WTC11 (cell line): ENCODE data around the gene MYORG. TPM values are rescaled to one million over a fixed set of nuclear protein-coding genes. Genes with fewer than 3 reads are reported as not detected.

Experiments
- ATAC-seq: fragments of 200-7000 bp; cut with Tn5 transposase; 2 replicates; pipeline ENCODE4 v1.10.0; 2021; ENCODE audit warnings: mild to moderate bottlenecking, moderate library complexity
- CTCF ChIA-PET: fragments of 300-600 bp; sonication (Branson Sonifier 250); formaldehyde crosslinking; loops from one replicate; lab custom pipeline; 2021; ENCODE audit warnings: antibody characterized with exemption; lab: Charles Lee
- POLR2A ChIA-PET: fragments of 350-600 bp; sonication (Branson Sonifier 250); formaldehyde crosslinking; loops from one replicate; lab custom pipeline; 2021; ENCODE audit warnings: antibody characterized with exemption; lab: Charles Lee
- DNase-seq: peaks from one replicate; pipeline ENCODE4 v3.0.0; 2021; ENCODE audit warnings: low spot score
- H3K27ac Mint-ChIP-seq: 2 replicates; pipeline ENCODE4 v1.8.0; 2021; ENCODE audit warnings: mixed read lengths
- H3K27me3 Mint-ChIP-seq: 2 replicates; pipeline ENCODE4 v1.8.0; 2021; ENCODE audit warnings: low read depth, mild to moderate bottlenecking, moderate library complexity, mixed read lengths
- H3K36me3 Mint-ChIP-seq: 2 replicates; pipeline ENCODE4 v1.8.0; 2021; ENCODE audit warnings: mixed read lengths
- H3K4me1 Mint-ChIP-seq: 2 replicates; pipeline ENCODE4 v1.8.0; 2022; ENCODE audit warnings: mixed read lengths
- H3K4me3 Mint-ChIP-seq: 2 replicates; pipeline ENCODE4 v1.8.0; 2021; ENCODE audit warnings: mild to moderate bottlenecking, moderate library complexity, mixed read lengths
- H3K9me3 Mint-ChIP-seq: 2 replicates; pipeline ENCODE4 v1.8.0; 2021; ENCODE audit warnings: mixed read lengths
- CBFB ChIP-seq: sonication (generic); formaldehyde crosslinking; IDR thresholded peaks from 2 replicates; pipeline ENCODE4 v1.8.1; 2022; ENCODE audit warnings: mild to moderate bottlenecking, low read depth, missing genetic modification reagents
- CREM ChIP-seq: sonication (generic); formaldehyde crosslinking; IDR thresholded peaks from 2 replicates; pipeline ENCODE4 v1.8.1; 2022; ENCODE audit warnings: mild to moderate bottlenecking, missing genetic modification reagents, moderate library complexity
- EMX1 ChIP-seq: fragments of 250-450 bp; sonication (Bioruptor Pico); IDR thresholded peaks from 2 replicates; pipeline ENCODE4 v1.8.0; 2021; ENCODE audit warnings: mild to moderate bottlenecking
- FOXJ3 ChIP-seq: sonication (generic); formaldehyde crosslinking; IDR thresholded peaks from 2 replicates; pipeline ENCODE4 v1.9.0; 2021; ENCODE audit warnings: missing genetic modification reagents, mild to moderate bottlenecking, borderline replicate concordance
- FOXK1 ChIP-seq: sonication (generic); formaldehyde crosslinking; IDR thresholded peaks from 2 replicates; pipeline ENCODE4 v1.8.0; 2022; ENCODE audit warnings: mild to moderate bottlenecking, moderate library complexity, missing genetic modification reagents
- GABPB1 ChIP-seq: sonication (generic); formaldehyde crosslinking; IDR thresholded peaks from 2 replicates; pipeline ENCODE4 v1.8.1; 2023; ENCODE audit warnings: mild to moderate bottlenecking, missing genetic modification reagents
- GTF2I ChIP-seq: fragments of 250-450 bp; sonication (Bioruptor Pico); conservative IDR thresholded peaks from 2 replicates; pipeline ENCODE4 v1.4.0; 2021; ENCODE audit warnings: mild to moderate bottlenecking
- HMGA2 ChIP-seq: fragments of 250-450 bp; sonication (Bioruptor Pico); IDR thresholded peaks from 2 replicates; pipeline ENCODE4 v1.4.0; 2021; ENCODE audit warnings: mild to moderate bottlenecking, moderate library complexity
- NR2C2 ChIP-seq: sonication (generic); formaldehyde crosslinking; IDR thresholded peaks from 2 replicates; pipeline ENCODE4 v1.8.0; 2022; ENCODE audit warnings: mild to moderate bottlenecking, missing genetic modification reagents
- OVOL2 ChIP-seq: fragments of 250-450 bp; sonication (Bioruptor Pico); IDR thresholded peaks from 2 replicates; pipeline ENCODE4 v1.9.0; 2021; ENCODE audit warnings: mild to moderate bottlenecking, borderline replicate concordance
- RELA ChIP-seq: sonication (generic); formaldehyde crosslinking; IDR thresholded peaks from 2 replicates; pipeline ENCODE4 v1.8.1; 2022; ENCODE audit warnings: missing genetic modification reagents, mild to moderate bottlenecking, borderline replicate concordance
- ZNF121 ChIP-seq: sonication (generic); formaldehyde crosslinking; IDR thresholded peaks from 2 replicates; pipeline ENCODE4 v1.8.0; 2023; ENCODE audit warnings: missing genetic modification reagents
- ZNF219 ChIP-seq: sonication (generic); formaldehyde crosslinking; IDR thresholded peaks from 2 replicates; pipeline ENCODE4 v1.8.0; 2023; ENCODE audit warnings: missing genetic modification reagents, mild to moderate bottlenecking, borderline replicate concordance
- ZNF232 ChIP-seq: sonication (generic); formaldehyde crosslinking; IDR thresholded peaks from 2 replicates; pipeline ENCODE4 v1.8.0; 2022; ENCODE audit warnings: mild to moderate bottlenecking, missing genetic modification reagents
- ZNF263 ChIP-seq: sonication (generic); formaldehyde crosslinking; IDR thresholded peaks from 2 replicates; pipeline ENCODE4 v1.8.1; 2022; ENCODE audit warnings: low read depth, mild to moderate bottlenecking, moderate library complexity, missing genetic modification reagents
- ZNF317 ChIP-seq: sonication (generic); formaldehyde crosslinking; IDR thresholded peaks from 2 replicates; pipeline ENCODE4 v1.8.1; 2023; ENCODE audit warnings: low read depth, mild to moderate bottlenecking, moderate library complexity, missing genetic modification reagents, borderline replicate concordance
- ZNF416 ChIP-seq: fragments of 250-450 bp; sonication (Bioruptor Pico); IDR thresholded peaks from 2 replicates; pipeline ENCODE4 v1.9.0; 2021; ENCODE audit warnings: mild to moderate bottlenecking, inconsistent platforms
- ZNF423 ChIP-seq: fragments of 250-450 bp; sonication (Bioruptor Pico); IDR thresholded peaks from 2 replicates; pipeline ENCODE4 v2.1.2; 2022; ENCODE audit warnings: mild to moderate bottlenecking, moderate library complexity
- total RNA-seq: library from RNA; stranded (reverse); gene quantifications from 3 replicates; pipeline ENCODE4 v1.2.3, GENCODE V29; 2021
- TF ChIP-seq, protein P1 (sequence below): sonication (generic); formaldehyde crosslinking; IDR thresholded peaks from 2 replicates; pipeline ENCODE4 v1.8.1; 2022; ENCODE audit warnings: low read depth, missing genetic modification reagents, borderline replicate concordance
- TF ChIP-seq, protein P2 (sequence below): sonication (generic); formaldehyde crosslinking; IDR thresholded peaks from 2 replicates; pipeline ENCODE4 v1.8.1; 2022; ENCODE audit warnings: mild to moderate bottlenecking, moderate library complexity, missing genetic modification reagents
- TF ChIP-seq, protein P3 (sequence below): sonication (generic); formaldehyde crosslinking; IDR thresholded peaks from 2 replicates; pipeline ENCODE4 v1.8.1; 2023; ENCODE audit warnings: mild to moderate bottlenecking, missing genetic modification reagents
- TF ChIP-seq, protein P4 (sequence below): fragments of 250-450 bp; sonication (Bioruptor Pico); IDR thresholded peaks from 2 replicates; pipeline ENCODE4 v1.9.0; 2021; ENCODE audit warnings: moderate library complexity, mild to moderate bottlenecking, inconsistent platforms, borderline replicate concordance
- TF ChIP-seq, protein P5 (sequence below): sonication (generic); formaldehyde crosslinking; IDR thresholded peaks from 2 replicates; pipeline ENCODE4 v1.8.1; 2023; ENCODE audit warnings: mild to moderate bottlenecking, missing genetic modification reagents, moderate library complexity
- TF ChIP-seq, protein P6 (sequence below): sonication (generic); formaldehyde crosslinking; IDR thresholded peaks from 2 replicates; pipeline ENCODE4 v1.8.1; 2023; ENCODE audit warnings: mild to moderate bottlenecking, moderate library complexity, missing genetic modification reagents

MYORG gene
- total RNA-seq, 1 experiment from 2014 or later: 18.9 TPM

DNA sequence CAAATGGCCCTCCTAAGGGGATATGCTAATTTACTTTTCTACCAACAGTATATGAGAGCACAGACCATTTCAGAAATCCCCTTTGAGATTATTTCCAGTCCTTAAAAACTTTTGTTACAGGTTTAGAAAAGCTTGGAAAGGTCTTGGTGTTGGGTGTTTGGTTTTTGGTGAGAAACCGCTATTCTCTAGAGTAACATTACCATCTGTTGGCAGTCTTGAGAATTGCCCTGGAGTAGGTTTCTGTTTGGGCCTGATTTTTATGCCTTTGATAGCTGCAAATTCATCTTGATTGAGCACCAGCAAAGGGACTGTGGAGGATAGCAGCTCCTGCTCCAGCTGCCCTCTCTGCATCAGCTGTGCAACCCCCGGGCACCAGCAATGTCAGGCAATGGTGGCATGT lies 39.3 kb downstream of the MYORG start:
- no peak for ATAC-seq
- H3K9me3 Mint-ChIP-seq: no peaks in the 10 kb centered on the region
- CTCF ChIA-PET: interaction anchor here (0.6 to 1.5 kb wide), 11 partner anchors 10 to 85 kb away, joined by 3 to 15 read pairs (median 3); partner anchors contain the start of gene MYORG
- H3K4me3 Mint-ChIP-seq: no peak overlapping the region
- peaks cover 5% of the 10 kb centered on the region; the same call in 1 of the 2 replicates for H3K36me3 Mint-ChIP-seq
- H3K4me1 Mint-ChIP-seq: peaks cover 31% of the 10 kb centered on the region
- POLR2A ChIA-PET: no interaction called here
- DNase-seq: no peak
- no peaks in the 10 kb centered on the region for H3K27me3 Mint-ChIP-seq
- no peak overlapping the region; the same call in 1 of the 2 replicates for H3K27ac Mint-ChIP-seq
- TF ChIP-seq OVOL2: no peak
- no peak for TF ChIP-seq ZNF423
- no peak for TF ChIP-seq GABPB1 (CRISPR knock-in tag)

DNA sequence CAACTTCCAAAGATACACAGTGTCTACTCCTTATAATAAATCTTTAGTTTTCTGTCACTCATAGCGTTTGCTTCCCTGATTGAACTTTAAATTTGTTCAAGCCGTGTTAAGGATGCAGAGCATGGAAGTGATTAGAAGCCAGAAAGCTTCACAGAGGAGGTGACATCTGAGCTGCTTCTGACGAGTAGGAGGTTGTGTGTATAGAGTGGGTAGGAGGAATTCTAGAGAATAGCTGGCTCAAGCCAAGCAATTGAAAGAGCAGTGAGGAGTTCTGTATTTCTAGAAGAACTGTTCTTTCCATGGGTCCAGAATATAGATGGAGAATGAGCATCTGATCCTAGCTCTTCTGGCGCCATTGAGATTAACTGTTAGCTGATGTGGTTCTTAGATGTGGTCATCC lies 41.3 kb downstream of the MYORG start:
- CTCF ChIA-PET: interaction anchor here (1.2 to 7.0 kb wide), 7 partner anchors 8 to 269 kb away, joined by 3 to 168 read pairs (median 6); partner anchors contain the start of gene MYORG
- Mint-ChIP-seq H3K4me1 (peaks cover 39% of the 10 kb centered on the region), H3K4me3 (no peak overlapping the region), H3K27me3 (no peaks in the 10 kb centered on the region), H3K36me3 (peaks cover 4% of the 10 kb centered on the region; the same call in 1 of the 2 replicates), H3K27ac (peak overlapping the region; percentile 84; the same call in 1 of the 2 replicates), H3K9me3 (no peaks in the 10 kb centered on the region)
- DNase-seq (no peak), ATAC-seq (no peak)
- TF ChIP-seq, protein P1, sequence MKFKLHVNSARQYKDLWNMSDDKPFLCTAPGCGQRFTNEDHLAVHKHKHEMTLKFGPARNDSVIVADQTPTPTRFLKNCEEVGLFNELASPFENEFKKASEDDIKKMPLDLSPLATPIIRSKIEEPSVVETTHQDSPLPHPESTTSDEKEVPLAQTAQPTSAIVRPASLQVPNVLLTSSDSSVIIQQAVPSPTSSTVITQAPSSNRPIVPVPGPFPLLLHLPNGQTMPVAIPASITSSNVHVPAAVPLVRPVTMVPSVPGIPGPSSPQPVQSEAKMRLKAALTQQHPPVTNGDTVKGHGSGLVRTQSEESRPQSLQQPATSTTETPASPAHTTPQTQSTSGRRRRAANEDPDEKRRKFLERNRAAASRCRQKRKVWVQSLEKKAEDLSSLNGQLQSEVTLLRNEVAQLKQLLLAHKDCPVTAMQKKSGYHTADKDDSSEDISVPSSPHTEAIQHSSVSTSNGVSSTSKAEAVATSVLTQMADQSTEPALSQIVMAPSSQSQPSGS (CRISPR knock-in tag): no peak
- TF ChIP-seq, protein P2, sequence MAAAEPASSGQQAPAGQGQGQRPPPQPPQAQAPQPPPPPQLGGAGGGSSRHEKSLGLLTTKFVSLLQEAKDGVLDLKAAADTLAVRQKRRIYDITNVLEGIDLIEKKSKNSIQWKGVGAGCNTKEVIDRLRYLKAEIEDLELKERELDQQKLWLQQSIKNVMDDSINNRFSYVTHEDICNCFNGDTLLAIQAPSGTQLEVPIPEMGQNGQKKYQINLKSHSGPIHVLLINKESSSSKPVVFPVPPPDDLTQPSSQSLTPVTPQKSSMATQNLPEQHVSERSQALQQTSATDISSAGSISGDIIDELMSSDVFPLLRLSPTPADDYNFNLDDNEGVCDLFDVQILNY: no peak
- TF ChIP-seq RELA: no peak
- TF ChIP-seq ZNF263 (CRISPR knock-in tag): no peak
- no peak for TF ChIP-seq CREM (CRISPR knock-in tag)
- TF ChIP-seq, protein P3, sequence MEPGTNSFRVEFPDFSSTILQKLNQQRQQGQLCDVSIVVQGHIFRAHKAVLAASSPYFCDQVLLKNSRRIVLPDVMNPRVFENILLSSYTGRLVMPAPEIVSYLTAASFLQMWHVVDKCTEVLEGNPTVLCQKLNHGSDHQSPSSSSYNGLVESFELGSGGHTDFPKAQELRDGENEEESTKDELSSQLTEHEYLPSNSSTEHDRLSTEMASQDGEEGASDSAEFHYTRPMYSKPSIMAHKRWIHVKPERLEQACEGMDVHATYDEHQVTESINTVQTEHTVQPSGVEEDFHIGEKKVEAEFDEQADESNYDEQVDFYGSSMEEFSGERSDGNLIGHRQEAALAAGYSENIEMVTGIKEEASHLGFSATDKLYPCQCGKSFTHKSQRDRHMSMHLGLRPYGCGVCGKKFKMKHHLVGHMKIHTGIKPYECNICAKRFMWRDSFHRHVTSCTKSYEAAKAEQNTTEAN (CRISPR knock-in tag): no peak
- TF ChIP-seq HMGA2 (CRISPR knock-in tag): no peak
- TF ChIP-seq, protein P4, sequence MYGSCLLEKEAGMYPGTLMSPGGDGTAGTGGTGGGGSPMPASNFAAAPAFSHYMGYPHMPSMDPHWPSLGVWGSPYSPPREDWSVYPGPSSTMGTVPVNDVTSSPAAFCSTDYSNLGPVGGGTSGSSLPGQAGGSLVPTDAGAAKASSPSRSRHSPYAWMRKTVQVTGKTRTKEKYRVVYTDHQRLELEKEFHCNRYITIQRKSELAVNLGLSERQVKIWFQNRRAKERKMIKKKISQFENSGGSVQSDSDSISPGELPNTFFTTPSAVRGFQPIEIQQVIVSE: no peak
- no peak for TF ChIP-seq FOXJ3
- no peak for TF ChIP-seq FOXK1
- POLR2A ChIA-PET: interaction anchor here (1.0 to 1.6 kb wide), 2 partner anchors 39 to 44 kb away, joined by 4 read pairs; no protein-coding TSS in a partner anchor

DNA sequence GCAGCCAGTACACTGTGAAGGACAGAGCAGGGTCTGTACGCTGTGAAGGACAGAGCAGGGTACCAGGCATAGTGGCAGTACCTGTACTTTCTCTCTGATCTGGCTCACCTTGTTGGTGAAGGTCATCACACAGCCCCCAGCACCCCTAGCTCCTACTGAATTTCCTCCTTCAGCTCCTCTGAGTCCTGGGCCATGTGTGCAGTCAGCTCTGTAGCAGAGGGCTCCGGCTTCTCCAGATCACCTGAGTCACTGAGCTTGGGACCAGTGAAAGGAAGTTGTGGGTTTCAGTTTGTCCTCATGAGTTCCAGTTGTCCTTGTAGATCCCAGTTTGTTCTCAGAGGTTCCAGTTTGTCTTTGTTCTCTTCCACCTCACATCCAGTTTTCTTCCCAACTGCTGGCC lies 41.8 kb downstream of the MYORG start:
- no peak overlapping the region for H3K4me3 Mint-ChIP-seq
- no peaks in the 10 kb centered on the region for H3K27me3 Mint-ChIP-seq
- DNase-seq (no peak), ATAC-seq (peak; percentile 39)
- H3K27ac Mint-ChIP-seq: peak overlapping the region; percentile 84
- peaks cover 43% of the 10 kb centered on the region for H3K4me1 Mint-ChIP-seq
- H3K9me3 Mint-ChIP-seq: no peaks in the 10 kb centered on the region
- CTCF ChIA-PET: interaction anchor here (0.5 to 7.0 kb wide), 12 partner anchors 9 to 269 kb away, joined by 3 to 168 read pairs (median 4); partner anchors contain the start of gene MYORG
- no peaks in the 10 kb centered on the region for H3K36me3 Mint-ChIP-seq
- POLR2A ChIA-PET: interaction anchor here (1.0 to 1.6 kb wide), 3 partner anchors 39 to 45 kb away, joined by 3 to 4 read pairs (median 4); no protein-coding TSS in a partner anchor
- TF ChIP-seq ZNF317 (CRISPR knock-in tag): no peak
- TF ChIP-seq EMX1 (CRISPR knock-in tag): no peak
- no peak for TF ChIP-seq NR2C2 (CRISPR knock-in tag)
- TF ChIP-seq, protein P1 (CRISPR knock-in tag): no peak
- no peak for TF ChIP-seq ZNF232 (CRISPR knock-in tag)
- TF ChIP-seq, protein P5, sequence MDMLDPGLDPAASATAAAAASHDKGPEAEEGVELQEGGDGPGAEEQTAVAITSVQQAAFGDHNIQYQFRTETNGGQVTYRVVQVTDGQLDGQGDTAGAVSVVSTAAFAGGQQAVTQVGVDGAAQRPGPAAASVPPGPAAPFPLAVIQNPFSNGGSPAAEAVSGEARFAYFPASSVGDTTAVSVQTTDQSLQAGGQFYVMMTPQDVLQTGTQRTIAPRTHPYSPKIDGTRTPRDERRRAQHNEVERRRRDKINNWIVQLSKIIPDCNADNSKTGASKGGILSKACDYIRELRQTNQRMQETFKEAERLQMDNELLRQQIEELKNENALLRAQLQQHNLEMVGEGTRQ (CRISPR knock-in tag): no peak
- TF ChIP-seq GTF2I (CRISPR knock-in tag): no peak
- TF ChIP-seq, protein P6, sequence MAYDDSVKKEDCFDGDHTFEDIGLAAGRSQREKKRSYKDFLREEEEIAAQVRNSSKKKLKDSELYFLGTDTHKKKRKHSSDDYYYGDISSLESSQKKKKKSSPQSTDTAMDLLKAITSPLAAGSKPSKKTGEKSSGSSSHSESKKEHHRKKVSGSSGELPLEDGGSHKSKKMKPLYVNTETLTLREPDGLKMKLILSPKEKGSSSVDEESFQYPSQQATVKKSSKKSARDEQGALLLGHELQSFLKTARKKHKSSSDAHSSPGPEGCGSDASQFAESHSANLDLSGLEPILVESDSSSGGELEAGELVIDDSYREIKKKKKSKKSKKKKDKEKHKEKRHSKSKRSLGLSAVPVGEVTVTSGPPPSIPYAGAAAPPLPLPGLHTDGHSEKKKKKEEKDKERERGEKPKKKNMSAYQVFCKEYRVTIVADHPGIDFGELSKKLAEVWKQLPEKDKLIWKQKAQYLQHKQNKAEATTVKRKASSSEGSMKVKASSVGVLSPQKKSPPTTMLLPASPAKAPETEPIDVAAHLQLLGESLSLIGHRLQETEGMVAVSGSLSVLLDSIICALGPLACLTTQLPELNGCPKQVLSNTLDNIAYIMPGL (CRISPR knock-in tag): no peak
- TF ChIP-seq CBFB: no peak
- no peak for TF ChIP-seq ZNF219 (CRISPR knock-in tag)
- TF ChIP-seq ZNF121 (CRISPR knock-in tag): no peak
- no peak for TF ChIP-seq ZNF416 (CRISPR knock-in tag)
